IMR-90 (cell line): Measurements from ENCODE around the gene NOXA1. TPM values are rescaled to one million over a fixed set of nuclear protein-coding genes. Genes with fewer than 3 reads are reported as not detected.

ENCODE experiments used
- ATAC-seq: fragments of 200-7000 bp; cut with Tn5 transposase; 2 replicates; pipeline ENCODE4 v1.9.1; 2020; ENCODE audit warnings: low read depth, mild to moderate bottlenecking, moderate library complexity
- BruUV-seq: library from RNA; stranded (reverse); fragments of 400-500 nt; replicated peaks from 2 replicates; lab custom pipeline; 2021; lab: Mats Ljungman, UMichigan
- CTCF ChIA-PET: fragments of 300-600 bp; formaldehyde crosslinking; extraction: SDS; loops from one replicate; lab custom pipeline; 2021; ENCODE audit warnings: antibody characterized with exemption; lab: Yijun Ruan, JAX
- POLR2A ChIA-PET: fragments of 300-600 bp; sonication (Branson Sonifier 250); formaldehyde crosslinking; loops from one replicate; lab custom pipeline; 2022; ENCODE audit warnings: antibody characterized with exemption; ENCODE audit not compliant: unreplicated experiment; lab: Charles Lee
- DNase-seq: peaks from one replicate; pipeline ENCODE4 v3.0.0; 2013
- H2AFZ ChIP-seq: replicated peaks from 2 replicates; pipeline ENCODE3; 2013; ENCODE audit warnings: low read length, mild to moderate bottlenecking; ENCODE audit not compliant: poor library complexity
- H2AK5ac ChIP-seq: 2 replicates; pipeline ENCODE4 v1.6.1; 2013; ENCODE audit warnings: low read depth, low read length, inconsistent platforms
- H2AK9ac ChIP-seq: replicated peaks from 2 replicates; pipeline ENCODE3; 2013; ENCODE audit warnings: mild to moderate bottlenecking, low read depth, low read length, moderate library complexity; ENCODE audit not compliant: poor library complexity
- H2BK120ac ChIP-seq: 2 replicates; pipeline ENCODE4 v1.6.1; 2013; ENCODE audit warnings: low read depth, low read length, inconsistent platforms
- H2BK15ac ChIP-seq: 3 replicates; pipeline ENCODE4 v1.6.1; 2013; ENCODE audit warnings: low read depth, low read length, inconsistent platforms
- H2BK20ac ChIP-seq: 2 replicates; pipeline ENCODE4 v1.6.1; 2013; ENCODE audit warnings: low read depth, mild to moderate bottlenecking, inconsistent platforms, low read length, moderate library complexity
- H2BK5ac ChIP-seq: 2 replicates; pipeline ENCODE4 v1.6.1; 2013; ENCODE audit warnings: mild to moderate bottlenecking, low read depth, low read length, inconsistent platforms; ENCODE audit not compliant: poor library complexity, severe bottlenecking
- H3K14ac ChIP-seq: replicated peaks from 2 replicates; pipeline ENCODE4 v1.6.1; 2013; ENCODE audit warnings: low read depth, low read length, inconsistent platforms
- H3K18ac ChIP-seq: 2 replicates; pipeline ENCODE4 v1.6.1; 2013; ENCODE audit warnings: low read depth, low read length, control low read depth
- H3K23ac ChIP-seq: 2 replicates; pipeline ENCODE4 v1.6.1; 2013; ENCODE audit warnings: low read depth, low read length, inconsistent platforms
- H3K27ac ChIP-seq: 2 replicates; pipeline ENCODE4 v1.5.1; 2013; ENCODE audit warnings: mild to moderate bottlenecking, control low read depth, low read length; ENCODE audit not compliant: insufficient read depth
- H3K27me3 ChIP-seq: 2 replicates; pipeline ENCODE4 v1.6.1; 2013; ENCODE audit warnings: low read length; ENCODE audit not compliant: control insufficient read depth, insufficient read depth
- H3K36me3 ChIP-seq: 2 replicates; pipeline ENCODE4 v1.6.1; 2013; ENCODE audit warnings: low read length, mixed read lengths; ENCODE audit not compliant: control insufficient read depth, insufficient read depth
- H3K4ac ChIP-seq: 2 replicates; pipeline ENCODE4 v1.6.1; 2013; ENCODE audit warnings: low read depth, low read length, inconsistent platforms
- H3K4me1 ChIP-seq: 2 replicates; pipeline ENCODE4 v1.6.1; 2013; ENCODE audit warnings: low read length, mixed read lengths; ENCODE audit not compliant: control insufficient read depth, insufficient read depth
- H3K4me2 ChIP-seq: 2 replicates; pipeline ENCODE4 v1.6.1; 2013; ENCODE audit warnings: low read depth, mild to moderate bottlenecking, control low read depth, low read length, moderate library complexity
- H3K4me3 ChIP-seq: 2 replicates; pipeline ENCODE4 v1.5.1; 2013; ENCODE audit warnings: low read depth, mild to moderate bottlenecking, control low read depth, low read length, moderate library complexity; ENCODE audit not compliant: insufficient read depth
- H3K56ac ChIP-seq: 2 replicates; pipeline ENCODE4 v1.6.1; 2013; ENCODE audit warnings: low read length, inconsistent platforms; ENCODE audit not compliant: insufficient read depth; ENCODE audit errors: extremely low read depth
- H3K79me1 ChIP-seq, 2 experiments: 2 replicates each; pipeline ENCODE4 v1.6.1; 2013; ENCODE audit warnings: low read length in 2 of 2, inconsistent platforms in 1 of 2, low read depth in 1 of 2
- H3K9ac ChIP-seq: 2 replicates; pipeline ENCODE4 v1.6.1; 2013; ENCODE audit warnings: low read depth, low read length, control low read depth
- H3K9me1 ChIP-seq: 2 replicates; pipeline ENCODE4 v1.6.1; 2013; ENCODE audit warnings: low read length, inconsistent platforms; ENCODE audit not compliant: insufficient read depth
- H3K9me3 ChIP-seq: 2 replicates; pipeline ENCODE4 v1.6.1; 2013; ENCODE audit warnings: low read length; ENCODE audit not compliant: control insufficient read depth, insufficient read depth
- H4K20me1 ChIP-seq: 2 replicates; pipeline ENCODE4 v1.6.1; 2013; ENCODE audit warnings: low read length, inconsistent platforms; ENCODE audit not compliant: insufficient read depth
- H4K5ac ChIP-seq: 2 replicates; pipeline ENCODE4 v1.6.1; 2013; ENCODE audit warnings: mild to moderate bottlenecking, low read depth, low read length, control low read depth
- H4K8ac ChIP-seq, 2 experiments: 2 replicates each; pipeline ENCODE4 v1.6.1; 2013; ENCODE audit warnings: low read depth in 2 of 2, low read length in 2 of 2, control low read depth in 1 of 2, inconsistent platforms in 1 of 2
- H4K91ac ChIP-seq: 2 replicates; pipeline ENCODE4 v1.6.1; 2013; ENCODE audit warnings: low read depth, low read length, inconsistent platforms; ENCODE audit not compliant: insufficient read depth
- BHLHE40 ChIP-seq: fragments of 150-350 bp; IDR thresholded peaks from 2 replicates; pipeline ENCODE4 v1.6.1; 2016; ENCODE audit warnings: mild to moderate bottlenecking, low read depth, low read length
- CEBPB ChIP-seq: IDR thresholded peaks from 2 replicates; pipeline ENCODE4 v1.6.1; 2012; ENCODE audit warnings: low read depth, low read length, improper control_type of control experiment
- CHD1 ChIP-seq: IDR thresholded peaks from 2 replicates; pipeline ENCODE4 v1.6.1; 2012; ENCODE audit warnings: low read depth, low read length, improper control_type of control experiment
- FOS ChIP-seq: fragments of 150-350 bp; IDR thresholded peaks from 2 replicates; pipeline ENCODE4 v1.6.1; 2016; ENCODE audit warnings: low read depth, low read length
- MAFK ChIP-seq: IDR thresholded peaks from 2 replicates; pipeline ENCODE4 v1.6.1; 2012; ENCODE audit warnings: low read depth, low read length, improper control_type of control experiment
- MAZ ChIP-seq: IDR thresholded peaks from 2 replicates; pipeline ENCODE4 v1.6.1; 2012; ENCODE audit warnings: low read depth, mild to moderate bottlenecking, low read length, improper control_type of control experiment, moderate library complexity, borderline replicate concordance
- MXI1 ChIP-seq: IDR thresholded peaks from 2 replicates; pipeline ENCODE4 v1.6.1; 2012; ENCODE audit warnings: low read depth, mild to moderate bottlenecking, low read length, moderate library complexity, borderline replicate concordance
- NFE2L2 ChIP-seq: fragments of 150-350 bp; IDR thresholded peaks from 2 replicates; pipeline ENCODE4 v1.6.1; 2016; ENCODE audit warnings: low read depth, mild to moderate bottlenecking, low read length
- POLR2A ChIP-seq: IDR thresholded peaks from 2 replicates; pipeline ENCODE4 v1.6.1; 2012; ENCODE audit warnings: mild to moderate bottlenecking, low read depth, low read length
- RAD21 ChIP-seq: IDR thresholded peaks from 2 replicates; pipeline ENCODE4 v1.6.1; 2012; ENCODE audit warnings: low read length, improper control_type of control experiment
- RCOR1 ChIP-seq: IDR thresholded peaks from 2 replicates; pipeline ENCODE4 v1.6.1; 2012; ENCODE audit warnings: mild to moderate bottlenecking, low read length, improper control_type of control experiment; ENCODE audit not compliant: insufficient replicate concordance
- RFX5 ChIP-seq: IDR thresholded peaks from 2 replicates; pipeline ENCODE4 v1.8.0; 2012; ENCODE audit warnings: low read depth, mild to moderate bottlenecking, low read length, moderate library complexity
- SMC3 ChIP-seq: fragments of 150-350 bp; IDR thresholded peaks from 2 replicates; pipeline ENCODE4 v1.6.1; 2016; ENCODE audit warnings: low read depth, mild to moderate bottlenecking, antibody characterized with exemption, low read length, moderate library complexity
- USF2 ChIP-seq: fragments of 150-350 bp; IDR thresholded peaks from 2 replicates; pipeline ENCODE4 v1.6.1; 2017; ENCODE audit warnings: mild to moderate bottlenecking, antibody characterized with exemption, low read length, low read depth
- WGBS, 2 experiments: methylation state at CpG; one replicate each; pipeline versions ENCODE4 v1.1.5 to v1.1.7; 2013; ENCODE audit warnings: missing lambda C conversion rate in 2 of 2; ENCODE audit not compliant: insufficient read length in 1 of 2; ENCODE audit errors: extremely low coverage in 2 of 2; 5-methylcytosine and 5-hydroxymethylcytosine counted together
- dilution Hi-C: fragments of 300-500 bp; cut with HindIII; formaldehyde crosslinking; loops from one replicate; pipeline ENCODE4 v1.14.3; 2018; ENCODE audit warnings: low sequenced_read_pairs; ENCODE audit not compliant: unreplicated experiment
- in situ Hi-C: fragments of 300-500 bp; cut with MboI; formaldehyde crosslinking; loops from 3 replicates; pipeline ENCODE4 v1.14.3; 2019; ENCODE audit warnings: low sequenced_read_pairs, inconsistent platforms, mixed read lengths
- intact Hi-C: fragments of 100-400 bp; cut with micrococcal nuclease; formaldehyde crosslinking; loops from 2 replicates; pipeline ENCODE4 v1.10.0; 2022
- polyA plus RNA-seq, 3 experiments: library from polyadenylated mRNA; depleted of rRNA; stranded (reverse); fragments of >200 nt; gene quantifications; 2 replicates each; pipeline ENCODE4 v1.2.3, GENCODE V29; 2012; ENCODE audit warnings: low replicate concordance in 1 of 3
- total RNA-seq: library from RNA; depleted of rRNA; stranded (reverse); fragments of >200 nt; gene quantifications from 2 replicates; pipeline ENCODE4 v1.2.3, GENCODE V29; 2012
- TF ChIP-seq, protein P1 (sequence below): fragments of 150-350 bp; IDR thresholded peaks from 2 replicates; pipeline ENCODE4 v1.6.1; 2016; ENCODE audit warnings: low read depth, mild to moderate bottlenecking, low read length, moderate library complexity, borderline replicate concordance
- TF ChIP-seq, protein P2 (sequence below): conservative IDR thresholded peaks from 2 replicates; pipeline ENCODE4 v1.5.1; 2012; ENCODE audit warnings: mild to moderate bottlenecking, low read depth, low read length, improper control_type of control experiment

The NOXA1 gene
- total and polyA plus RNA-seq, 2 of the 4 experiments (the other 2 are of a cell fraction): 0.17 TPM; not detected in 1

DNA sequence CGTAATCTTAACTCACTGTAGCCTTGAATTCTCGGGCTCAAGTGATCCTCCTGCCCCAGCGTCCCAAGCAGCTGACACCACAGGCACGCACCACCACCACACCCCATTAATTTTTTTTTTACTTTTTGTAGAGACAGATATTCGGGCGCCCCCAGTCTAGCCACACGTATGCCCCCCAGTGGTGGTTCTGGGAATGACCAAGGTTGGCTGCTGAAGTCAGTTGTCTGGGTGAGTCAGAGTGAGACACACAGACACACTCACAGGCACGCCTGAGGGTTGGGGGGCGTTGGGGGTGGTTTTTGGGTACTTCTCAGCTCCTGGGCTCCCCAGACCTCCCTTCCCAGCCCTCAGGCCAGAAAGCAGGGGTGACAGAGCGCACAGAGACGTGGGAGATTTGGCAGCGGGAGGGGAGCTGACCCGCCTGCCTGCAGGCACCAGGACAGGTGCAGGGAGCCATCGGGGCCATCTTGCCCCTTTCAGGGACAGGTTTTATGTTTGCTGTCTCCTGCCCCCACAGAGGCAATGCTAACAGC, 22.1 kb downstream of the NOXA1 start:
- peak; percentile 94 for ATAC-seq
- BruUV-seq: no TSS peak
- POLR2A ChIA-PET: no interaction called here
- no peak overlapping the region for H4K8ac ChIP-seq
- peak; percentile 76 for DNase-seq
- H3K4me2 ChIP-seq: no peak overlapping the region
- TF ChIP-seq RCOR1 (no peak), FOS (peak; percentile 84), USF2 (no peak), POLR2A (no peak), CHD1 (no peak), RFX5 (no peak), MXI1 (no peak), SMC3 (peak; percentile 60), CEBPB (no peak), BHLHE40 (peak; percentile 85), NFE2L2 (no peak), MAZ (peak; percentile 64), RAD21 (peak; percentile 71), MAFK (no peak)
- TF ChIP-seq, protein P1, sequence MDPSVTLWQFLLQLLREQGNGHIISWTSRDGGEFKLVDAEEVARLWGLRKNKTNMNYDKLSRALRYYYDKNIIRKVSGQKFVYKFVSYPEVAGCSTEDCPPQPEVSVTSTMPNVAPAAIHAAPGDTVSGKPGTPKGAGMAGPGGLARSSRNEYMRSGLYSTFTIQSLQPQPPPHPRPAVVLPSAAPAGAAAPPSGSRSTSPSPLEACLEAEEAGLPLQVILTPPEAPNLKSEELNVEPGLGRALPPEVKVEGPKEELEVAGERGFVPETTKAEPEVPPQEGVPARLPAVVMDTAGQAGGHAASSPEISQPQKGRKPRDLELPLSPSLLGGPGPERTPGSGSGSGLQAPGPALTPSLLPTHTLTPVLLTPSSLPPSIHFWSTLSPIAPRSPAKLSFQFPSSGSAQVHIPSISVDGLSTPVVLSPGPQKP: no peak
- TF ChIP-seq, protein P2, sequence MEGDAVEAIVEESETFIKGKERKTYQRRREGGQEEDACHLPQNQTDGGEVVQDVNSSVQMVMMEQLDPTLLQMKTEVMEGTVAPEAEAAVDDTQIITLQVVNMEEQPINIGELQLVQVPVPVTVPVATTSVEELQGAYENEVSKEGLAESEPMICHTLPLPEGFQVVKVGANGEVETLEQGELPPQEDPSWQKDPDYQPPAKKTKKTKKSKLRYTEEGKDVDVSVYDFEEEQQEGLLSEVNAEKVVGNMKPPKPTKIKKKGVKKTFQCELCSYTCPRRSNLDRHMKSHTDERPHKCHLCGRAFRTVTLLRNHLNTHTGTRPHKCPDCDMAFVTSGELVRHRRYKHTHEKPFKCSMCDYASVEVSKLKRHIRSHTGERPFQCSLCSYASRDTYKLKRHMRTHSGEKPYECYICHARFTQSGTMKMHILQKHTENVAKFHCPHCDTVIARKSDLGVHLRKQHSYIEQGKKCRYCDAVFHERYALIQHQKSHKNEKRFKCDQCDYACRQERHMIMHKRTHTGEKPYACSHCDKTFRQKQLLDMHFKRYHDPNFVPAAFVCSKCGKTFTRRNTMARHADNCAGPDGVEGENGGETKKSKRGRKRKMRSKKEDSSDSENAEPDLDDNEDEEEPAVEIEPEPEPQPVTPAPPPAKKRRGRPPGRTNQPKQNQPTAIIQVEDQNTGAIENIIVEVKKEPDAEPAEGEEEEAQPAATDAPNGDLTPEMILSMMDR: peak; percentile 86
- H3K23ac ChIP-seq: no peak overlapping the region
- H3K4me3 ChIP-seq: no peak overlapping the region
- no peaks in the 10 kb centered on the region for H3K9me1 ChIP-seq
- no peak overlapping the region for H3K27ac ChIP-seq
- no peak overlapping the region for H3K4ac ChIP-seq
- peaks cover 4% of the 10 kb centered on the region; the same call in 1 of the 2 replicates for H4K20me1 ChIP-seq
- intact Hi-C loops: loop anchor here (2.0 kb wide), 2 partner anchors 151 to 159 kb away; no protein-coding TSS in a partner anchor
- H3K18ac ChIP-seq: no peak overlapping the region
- no peak overlapping the region for H4K5ac ChIP-seq
- WGBS, 2 experiments: 25% methylated on average over 5 of the region's 14 CpGs; no CpG with 5 or more reads in 1 of the 2 experiments
- H3K9ac ChIP-seq: no peak overlapping the region
- peak overlapping the region; percentile 47 for H2AK9ac ChIP-seq
- H2BK20ac ChIP-seq: no peak overlapping the region
- dilution Hi-C loops: no loop called here
- H4K91ac ChIP-seq: no peak overlapping the region
- no peak overlapping the region for H3K56ac ChIP-seq
- in situ Hi-C loops: no loop called here
- H3K36me3 ChIP-seq: peaks cover 18% of the 10 kb centered on the region
- peak overlapping the region; percentile 48 for H2AFZ ChIP-seq
- CTCF ChIA-PET: interaction anchor here (0.6 to 0.9 kb wide), 4 partner anchors 8 to 40 kb away, joined by 3 to 4 read pairs (median 3); partner anchors contain the start of genes EXD3 and NOXA1
- H2AK5ac ChIP-seq: no peak overlapping the region
- H3K14ac ChIP-seq: no peak overlapping the region
- H3K9me3 ChIP-seq: no peaks in the 10 kb centered on the region
- peaks cover 3% of the 10 kb centered on the region; the same call in 1 of the 2 replicates for H3K27me3 ChIP-seq
- peaks cover 2% of the 10 kb centered on the region; the same call in 1 of the 2 replicates for H3K4me1 ChIP-seq
- H2BK15ac ChIP-seq: no peak overlapping the region
- H2BK120ac ChIP-seq: no peak overlapping the region
- H3K79me1 ChIP-seq: no peaks in the 10 kb centered on the region
- H2BK5ac ChIP-seq: no peak overlapping the region
